GM23338 (cell line): Measurements from ENCODE around the gene INO80. TPM values are rescaled to one million over a fixed set of nuclear protein-coding genes. Genes with fewer than 3 reads are reported as not detected.

Source experiments
- ATAC-seq: fragments of 200-7000 bp; cut with Tn5 transposase; 3 replicates; pipeline ENCODE4 v1.9.1; 2020
- DNase-seq: peaks from one replicate; pipeline ENCODE4 v3.0.0-alpha.2; 2015; ENCODE audit warnings: low spot score
- H2AFZ ChIP-seq: fragments of 200-600 bp; sonication (generic); 2 replicates; pipeline ENCODE4 v1.8.0; 2016; ENCODE audit warnings: antibody characterized with exemption, mild to moderate bottlenecking, moderate library complexity
- H3F3A ChIP-seq: fragments of 200-600 bp; sonication (generic); replicated peaks from 2 replicates; pipeline ENCODE4 v1.8.0; 2017; ENCODE audit warnings: antibody characterized with exemption, mixed run types, low read depth
- H3K27ac ChIP-seq: fragments of 200-600 bp; sonication (generic); 2 replicates; pipeline ENCODE4 v1.6.1; 2016; ENCODE audit warnings: low read depth
- H3K27me3 ChIP-seq: fragments of 200-600 bp; sonication (generic); 2 replicates; pipeline ENCODE4 v1.8.0; 2016; ENCODE audit warnings: mild to moderate bottlenecking, mixed run types, moderate library complexity; ENCODE audit not compliant: insufficient read depth
- H3K36me3 ChIP-seq: fragments of 200-600 bp; sonication (generic); 2 replicates; pipeline ENCODE4 v1.8.0; 2016; ENCODE audit warnings: mild to moderate bottlenecking; ENCODE audit not compliant: insufficient read depth
- H3K4me1 ChIP-seq: fragments of 200-600 bp; sonication (generic); 2 replicates; pipeline ENCODE4 v1.8.0; 2016; ENCODE audit warnings: mild to moderate bottlenecking, moderate library complexity; ENCODE audit not compliant: insufficient read depth
- H3K4me2 ChIP-seq: fragments of 200-600 bp; sonication (generic); 2 replicates; pipeline ENCODE4 v1.7.1; 2017; ENCODE audit warnings: mixed run types
- H3K4me3 ChIP-seq: fragments of 200-600 bp; sonication (generic); 2 replicates; pipeline ENCODE4 v1.6.1; 2016; ENCODE audit warnings: mixed run types
- H3K79me2 ChIP-seq: fragments of 200-600 bp; sonication (generic); replicated peaks from 2 replicates; pipeline ENCODE4 v1.8.0; 2017; ENCODE audit warnings: mild to moderate bottlenecking; ENCODE audit not compliant: insufficient read depth
- H3K9me2 ChIP-seq: fragments of 200-600 bp; sonication (generic); 2 replicates; pipeline ENCODE4 v1.8.0; 2017; ENCODE audit not compliant: insufficient read depth
- H4K20me1 ChIP-seq: fragments of 200-600 bp; sonication (generic); replicated peaks from 2 replicates; pipeline ENCODE4 v1.8.0; 2017; ENCODE audit warnings: mild to moderate bottlenecking; ENCODE audit not compliant: insufficient read depth
- H3K27ac Mint-ChIP-seq: 2 replicates; pipeline ENCODE4 v1.8.0; 2020; ENCODE audit warnings: inconsistent platforms, mild to moderate bottlenecking, moderate library complexity, mixed read lengths
- H3K27me3 Mint-ChIP-seq: 3 replicates; pipeline ENCODE4 v1.8.0; 2022; ENCODE audit warnings: low read depth, mild to moderate bottlenecking, moderate library complexity, mixed read lengths, inconsistent platforms; ENCODE audit not compliant: insufficient read depth, poor library complexity
- H3K36me3 Mint-ChIP-seq: 3 replicates; pipeline ENCODE4 v1.8.0; 2021; ENCODE audit warnings: low read depth, mild to moderate bottlenecking, inconsistent platforms, moderate library complexity, mixed read lengths
- H3K4me1 Mint-ChIP-seq: 3 replicates; pipeline ENCODE4 v1.8.0; 2020; ENCODE audit warnings: mild to moderate bottlenecking, inconsistent platforms, mixed read lengths
- H3K4me3 Mint-ChIP-seq: 3 replicates; pipeline ENCODE4 v1.8.0; 2021; ENCODE audit warnings: moderate library complexity, mild to moderate bottlenecking, inconsistent platforms, mixed read lengths
- H3K9me3 Mint-ChIP-seq: 3 replicates; pipeline ENCODE4 v1.8.0; 2020; ENCODE audit warnings: moderate library complexity, mild to moderate bottlenecking, inconsistent platforms, mixed read lengths
- CREB1 ChIP-seq: fragments of 250-450 bp; sonication (Bioruptor Pico); IDR thresholded peaks from 2 replicates; pipeline ENCODE4 v1.5.0; 2020; ENCODE audit warnings: low read depth, mild to moderate bottlenecking, moderate library complexity
- EZH2 ChIP-seq: fragments of 200-600 bp; sonication (generic); IDR thresholded peaks from one replicate; pipeline ENCODE4 v1.8.0; 2017; ENCODE audit warnings: antibody characterized with exemption, mild to moderate bottlenecking, low read depth; ENCODE audit not compliant: unreplicated experiment
- EZH2phosphoT487 ChIP-seq: fragments of 200-600 bp; sonication (generic); IDR thresholded peaks from one replicate; pipeline ENCODE4 v1.8.1; 2018; ENCODE audit warnings: antibody characterized with exemption; ENCODE audit not compliant: unreplicated experiment
- JUNB ChIP-seq: IDR thresholded peaks from one replicate; pipeline ENCODE4 v1.6.1; 2016; ENCODE audit warnings: antibody characterized with exemption; ENCODE audit not compliant: unreplicated experiment
- STAT1 ChIP-seq: IDR thresholded peaks from one replicate; pipeline ENCODE4 v1.6.1; 2016; ENCODE audit warnings: antibody characterized with exemption; ENCODE audit not compliant: unreplicated experiment
- ZNF114 ChIP-seq: fragments of 250-450 bp; sonication (Bioruptor Pico); IDR thresholded peaks from 2 replicates; pipeline ENCODE4 v1.5.0; 2020; ENCODE audit warnings: mild to moderate bottlenecking, moderate library complexity
- ZNF331 ChIP-seq: fragments of 250-450 bp; sonication (Bioruptor Pico); IDR thresholded peaks from 2 replicates; pipeline ENCODE4 v1.5.0; 2020; ENCODE audit warnings: low read depth, mild to moderate bottlenecking, moderate library complexity
- polyA plus RNA-seq: library from polyadenylated mRNA; unstranded; fragments of >200 nt; fragmentation: Nextera tagmentation; extraction: Ambion mirVana; gene quantifications from 2 replicates; pipeline ENCODE4 v1.2.1, GENCODE V29; 2016
- total RNA-seq: library from RNA; depleted of rRNA; stranded (reverse); fragments of >200 nt; shearing (Covaris generic); gene quantifications from 2 replicates; pipeline ENCODE4 v1.2.3, GENCODE V29; 2014
- TF ChIP-seq, protein P1 (sequence below): fragments of 250-450 bp; sonication (Bioruptor Pico); IDR thresholded peaks from 2 replicates; pipeline ENCODE4 v1.5.0; 2020; ENCODE audit warnings: mild to moderate bottlenecking, moderate library complexity
- TF ChIP-seq, protein P2 (sequence below): IDR thresholded peaks from 2 replicates; pipeline ENCODE4 v1.6.1; 2016; ENCODE audit warnings: antibody characterized with exemption

Gene INO80
- total and polyA plus RNA-seq, 2 experiments from 2014 or later, result 6.5 to 24.9 TPM

DNA sequence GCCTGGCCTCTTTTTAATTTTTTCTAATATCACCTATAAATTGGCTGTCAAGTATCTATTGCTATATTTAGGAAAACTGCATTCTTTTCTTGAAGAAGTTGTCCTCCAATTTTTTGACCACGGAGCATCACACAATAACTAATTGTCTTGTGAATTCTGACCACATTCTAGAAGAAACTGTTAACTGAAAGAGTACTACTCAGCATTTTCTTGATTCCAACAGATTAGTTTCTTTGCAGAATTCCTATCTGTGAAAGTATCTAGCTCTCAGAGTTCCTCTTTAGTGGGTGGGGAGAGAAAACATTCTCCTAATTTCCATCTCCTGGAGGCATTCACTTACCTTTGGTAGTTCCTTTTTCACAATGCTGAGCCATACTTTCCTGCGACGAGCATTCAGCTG, 31.1 kb downstream of the INO80 start (continued):
- TF ChIP-seq, protein P1, sequence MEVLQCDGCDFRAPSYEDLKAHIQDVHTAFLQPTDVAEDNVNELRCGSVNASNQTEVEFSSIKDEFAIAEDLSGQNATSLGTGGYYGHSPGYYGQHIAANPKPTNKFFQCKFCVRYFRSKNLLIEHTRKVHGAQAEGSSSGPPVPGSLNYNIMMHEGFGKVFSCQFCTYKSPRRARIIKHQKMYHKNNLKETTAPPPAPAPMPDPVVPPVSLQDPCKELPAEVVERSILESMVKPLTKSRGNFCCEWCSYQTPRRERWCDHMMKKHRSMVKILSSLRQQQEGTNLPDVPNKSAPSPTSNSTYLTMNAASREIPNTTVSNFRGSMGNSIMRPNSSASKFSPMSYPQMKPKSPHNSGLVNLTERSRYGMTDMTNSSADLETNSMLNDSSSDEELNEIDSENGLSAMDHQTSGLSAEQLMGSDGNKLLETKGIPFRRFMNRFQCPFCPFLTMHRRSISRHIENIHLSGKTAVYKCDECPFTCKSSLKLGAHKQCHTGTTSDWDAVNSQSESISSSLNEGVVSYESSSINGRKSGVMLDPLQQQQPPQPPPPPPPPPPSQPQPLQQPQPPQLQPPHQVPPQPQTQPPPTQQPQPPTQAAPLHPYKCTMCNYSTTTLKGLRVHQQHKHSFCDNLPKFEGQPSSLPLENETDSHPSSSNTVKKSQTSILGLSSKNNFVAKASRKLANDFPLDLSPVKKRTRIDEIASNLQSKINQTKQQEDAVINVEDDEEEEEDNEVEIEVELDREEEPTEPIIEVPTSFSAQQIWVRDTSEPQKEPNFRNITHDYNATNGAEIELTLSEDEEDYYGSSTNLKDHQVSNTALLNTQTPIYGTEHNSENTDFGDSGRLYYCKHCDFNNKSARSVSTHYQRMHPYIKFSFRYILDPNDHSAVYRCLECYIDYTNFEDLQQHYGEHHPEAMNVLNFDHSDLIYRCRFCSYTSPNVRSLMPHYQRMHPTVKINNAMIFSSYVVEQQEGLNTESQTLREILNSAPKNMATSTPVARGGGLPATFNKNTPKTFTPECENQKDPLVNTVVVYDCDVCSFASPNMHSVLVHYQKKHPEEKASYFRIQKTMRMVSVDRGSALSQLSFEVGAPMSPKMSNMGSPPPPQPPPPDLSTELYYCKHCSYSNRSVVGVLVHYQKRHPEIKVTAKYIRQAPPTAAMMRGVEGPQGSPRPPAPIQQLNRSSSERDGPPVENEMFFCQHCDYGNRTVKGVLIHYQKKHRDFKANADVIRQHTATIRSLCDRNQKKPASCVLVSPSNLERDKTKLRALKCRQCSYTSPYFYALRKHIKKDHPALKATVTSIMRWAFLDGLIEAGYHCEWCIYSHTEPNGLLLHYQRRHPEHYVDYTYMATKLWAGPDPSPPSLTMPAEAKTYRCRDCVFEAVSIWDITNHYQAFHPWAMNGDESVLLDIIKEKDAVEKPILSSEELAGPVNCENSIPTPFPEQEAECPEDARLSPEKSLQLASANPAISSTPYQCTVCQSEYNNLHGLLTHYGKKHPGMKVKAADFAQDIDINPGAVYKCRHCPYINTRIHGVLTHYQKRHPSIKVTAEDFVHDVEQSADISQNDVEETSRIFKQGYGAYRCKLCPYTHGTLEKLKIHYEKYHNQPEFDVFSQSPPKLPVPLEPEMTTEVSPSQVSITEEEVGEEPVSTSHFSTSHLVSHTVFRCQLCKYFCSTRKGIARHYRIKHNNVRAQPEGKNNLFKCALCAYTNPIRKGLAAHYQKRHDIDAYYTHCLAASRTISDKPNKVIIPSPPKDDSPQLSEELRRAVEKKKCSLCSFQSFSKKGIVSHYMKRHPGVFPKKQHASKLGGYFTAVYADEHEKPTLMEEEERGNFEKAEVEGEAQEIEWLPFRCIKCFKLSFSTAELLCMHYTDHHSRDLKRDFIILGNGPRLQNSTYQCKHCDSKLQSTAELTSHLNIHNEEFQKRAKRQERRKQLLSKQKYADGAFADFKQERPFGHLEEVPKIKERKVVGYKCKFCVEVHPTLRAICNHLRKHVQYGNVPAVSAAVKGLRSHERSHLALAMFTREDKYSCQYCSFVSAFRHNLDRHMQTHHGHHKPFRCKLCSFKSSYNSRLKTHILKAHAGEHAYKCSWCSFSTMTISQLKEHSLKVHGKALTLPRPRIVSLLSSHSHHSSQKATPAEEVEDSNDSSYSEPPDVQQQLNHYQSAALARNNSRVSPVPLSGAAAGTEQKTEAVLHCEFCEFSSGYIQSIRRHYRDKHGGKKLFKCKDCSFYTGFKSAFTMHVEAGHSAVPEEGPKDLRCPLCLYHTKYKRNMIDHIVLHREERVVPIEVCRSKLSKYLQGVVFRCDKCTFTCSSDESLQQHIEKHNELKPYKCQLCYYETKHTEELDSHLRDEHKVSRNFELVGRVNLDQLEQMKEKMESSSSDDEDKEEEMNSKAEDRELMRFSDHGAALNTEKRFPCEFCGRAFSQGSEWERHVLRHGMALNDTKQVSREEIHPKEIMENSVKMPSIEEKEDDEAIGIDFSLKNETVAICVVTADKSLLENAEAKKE (CRISPR knock-in tag), result no peak
- TF ChIP-seq EZH2phosphoT487 (no peak), CREB1 (CRISPR knock-in tag) (no peak), STAT1 (no peak), ZNF114 (CRISPR knock-in tag) (no peak), EZH2 (no peak)
- TF ChIP-seq, protein P2, sequence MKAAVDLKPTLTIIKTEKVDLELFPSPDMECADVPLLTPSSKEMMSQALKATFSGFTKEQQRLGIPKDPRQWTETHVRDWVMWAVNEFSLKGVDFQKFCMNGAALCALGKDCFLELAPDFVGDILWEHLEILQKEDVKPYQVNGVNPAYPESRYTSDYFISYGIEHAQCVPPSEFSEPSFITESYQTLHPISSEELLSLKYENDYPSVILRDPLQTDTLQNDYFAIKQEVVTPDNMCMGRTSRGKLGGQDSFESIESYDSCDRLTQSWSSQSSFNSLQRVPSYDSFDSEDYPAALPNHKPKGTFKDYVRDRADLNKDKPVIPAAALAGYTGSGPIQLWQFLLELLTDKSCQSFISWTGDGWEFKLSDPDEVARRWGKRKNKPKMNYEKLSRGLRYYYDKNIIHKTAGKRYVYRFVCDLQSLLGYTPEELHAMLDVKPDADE, result no peak

DNA sequence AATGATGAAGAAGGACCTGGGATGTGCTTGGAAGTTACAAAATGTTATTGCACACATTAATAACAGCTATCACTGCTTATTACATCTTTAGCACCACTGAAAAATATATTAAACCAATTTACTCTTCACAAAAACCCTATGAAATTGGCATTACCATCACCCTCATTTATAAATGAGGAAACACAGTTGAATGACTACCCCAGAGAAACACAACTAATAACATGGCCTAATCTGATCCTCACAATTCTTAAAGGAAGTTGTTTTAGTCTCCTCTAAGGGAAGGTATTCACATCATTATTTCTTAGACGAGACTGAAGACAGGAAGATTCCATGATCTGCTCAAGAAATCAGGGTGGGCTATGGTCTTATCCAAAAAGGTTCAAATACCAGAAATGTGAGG, 35.9 kb downstream of the INO80 start:
- H3K9me3 Mint-ChIP-seq, result no peaks in the 10 kb centered on the region
- no peaks in the 10 kb centered on the region for H3K4me1 Mint-ChIP-seq
- no peak overlapping the region for H3K27ac Mint-ChIP-seq
- TF ChIP-seq ZNF331, result no peak
- TF ChIP-seq, protein P1 (CRISPR knock-in tag), result no peak
- no peak for TF ChIP-seq ZNF114 (CRISPR knock-in tag)
- TF ChIP-seq CREB1 (CRISPR knock-in tag), result no peak
- TF ChIP-seq JUNB, result no peak
- no peak for TF ChIP-seq STAT1
- DNase-seq, result no peak
- peaks cover 88% of the 10 kb centered on the region for H3K36me3 Mint-ChIP-seq
- H3F3A ChIP-seq, result no peaks in the 10 kb centered on the region; the same call in 1 of the 2 replicates
- no peaks in the 10 kb centered on the region for H3K9me2 ChIP-seq
- no peaks in the 10 kb centered on the region for H3K27me3 Mint-ChIP-seq
- no peak for ATAC-seq
- H4K20me1 ChIP-seq, result peaks cover 15% of the 10 kb centered on the region; the same call in 1 of the 2 replicates
- H3K4me3 Mint-ChIP-seq, result no peak overlapping the region
- peaks cover 8% of the 10 kb centered on the region; the same call in 1 of the 2 replicates for H3K79me2 ChIP-seq
- no peak overlapping the region for H3K4me2 ChIP-seq
- H3K27ac ChIP-seq, result no peak overlapping the region
- no peaks in the 10 kb centered on the region for H3K4me1 ChIP-seq
- no peaks in the 10 kb centered on the region for H3K27me3 ChIP-seq
- H3K4me3 ChIP-seq, result no peak overlapping the region
- H2AFZ ChIP-seq, result no peak overlapping the region
- peaks cover 85% of the 10 kb centered on the region for H3K36me3 ChIP-seq
